ENCODE measurements around the gene SLC17A7.

GRCh38 chr19:49442354-49442753, 1.0 kb upstream of the SLC17A7 start:
- no peak for TF ChIP-seq CTCF (IDR thresholded peaks at IDR 0.05 in 2 of 3, conservative IDR thresholded peaks at IDR 0.05 in 1 of 3; ENCODE audit: borderline replicate concordance in 1 of 3, insufficient read depth in 1 of 3, low read depth in 2 of 3, low read length in 2 of 3)
- TF ChIP-seq, protein P1, sequence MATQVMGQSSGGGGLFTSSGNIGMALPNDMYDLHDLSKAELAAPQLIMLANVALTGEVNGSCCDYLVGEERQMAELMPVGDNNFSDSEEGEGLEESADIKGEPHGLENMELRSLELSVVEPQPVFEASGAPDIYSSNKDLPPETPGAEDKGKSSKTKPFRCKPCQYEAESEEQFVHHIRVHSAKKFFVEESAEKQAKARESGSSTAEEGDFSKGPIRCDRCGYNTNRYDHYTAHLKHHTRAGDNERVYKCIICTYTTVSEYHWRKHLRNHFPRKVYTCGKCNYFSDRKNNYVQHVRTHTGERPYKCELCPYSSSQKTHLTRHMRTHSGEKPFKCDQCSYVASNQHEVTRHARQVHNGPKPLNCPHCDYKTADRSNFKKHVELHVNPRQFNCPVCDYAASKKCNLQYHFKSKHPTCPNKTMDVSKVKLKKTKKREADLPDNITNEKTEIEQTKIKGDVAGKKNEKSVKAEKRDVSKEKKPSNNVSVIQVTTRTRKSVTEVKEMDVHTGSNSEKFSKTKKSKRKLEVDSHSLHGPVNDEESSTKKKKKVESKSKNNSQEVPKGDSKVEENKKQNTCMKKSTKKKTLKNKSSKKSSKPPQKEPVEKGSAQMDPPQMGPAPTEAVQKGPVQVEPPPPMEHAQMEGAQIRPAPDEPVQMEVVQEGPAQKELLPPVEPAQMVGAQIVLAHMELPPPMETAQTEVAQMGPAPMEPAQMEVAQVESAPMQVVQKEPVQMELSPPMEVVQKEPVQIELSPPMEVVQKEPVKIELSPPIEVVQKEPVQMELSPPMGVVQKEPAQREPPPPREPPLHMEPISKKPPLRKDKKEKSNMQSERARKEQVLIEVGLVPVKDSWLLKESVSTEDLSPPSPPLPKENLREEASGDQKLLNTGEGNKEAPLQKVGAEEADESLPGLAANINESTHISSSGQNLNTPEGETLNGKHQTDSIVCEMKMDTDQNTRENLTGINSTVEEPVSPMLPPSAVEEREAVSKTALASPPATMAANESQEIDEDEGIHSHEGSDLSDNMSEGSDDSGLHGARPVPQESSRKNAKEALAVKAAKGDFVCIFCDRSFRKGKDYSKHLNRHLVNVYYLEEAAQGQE (IDR thresholded peaks at IDR 0.05; ENCODE audit: low read depth), result no peak
- no peak for TF ChIP-seq EZH2 (IDR thresholded peaks at IDR 0.05)
- no peak for TF ChIP-seq POLR2AphosphoS5 (IDR thresholded peaks at IDR 0.05; ENCODE audit: low read depth, low read length)
- no peak for TF ChIP-seq MAX (IDR thresholded peaks at IDR 0.05)
- TF ChIP-seq JUND (IDR thresholded peaks at IDR 0.05), result no peak
- TF ChIP-seq POLR2A (IDR thresholded peaks at IDR 0.05; ENCODE audit: borderline replicate concordance, extremely low read depth, insufficient read depth, insufficient read length), result no peak
- no peak for TF ChIP-seq ZNF274 (IDR thresholded peaks at IDR 0.05; ENCODE audit: low read depth, low read length)
- TF ChIP-seq EZH2phosphoT487 (IDR thresholded peaks at IDR 0.05; ENCODE audit: borderline replicate concordance), result no peak
- no peak for TF ChIP-seq ELF1 (IDR thresholded peaks at IDR 0.05; ENCODE audit: borderline replicate concordance, low read depth)
- TF ChIP-seq ZBTB33 (IDR thresholded peaks at IDR 0.05; ENCODE audit: extremely low read depth, insufficient replicate concordance, low read length), result no peak
- TF ChIP-seq TCF7L2 (IDR thresholded peaks at IDR 0.05; ENCODE audit: borderline replicate concordance, extremely low read depth, insufficient read depth, insufficient read length), result no peak
